Inferior parietal cortex (tissue), 1 donor: ENCODE results near the gene FAM234B.

Experiments
- DNase-seq: peaks from one replicate; pipeline ENCODE4 v3.0.0-alpha.2; 2016; ENCODE audit errors: extremely low spot score

FAM234B gene, protein sequence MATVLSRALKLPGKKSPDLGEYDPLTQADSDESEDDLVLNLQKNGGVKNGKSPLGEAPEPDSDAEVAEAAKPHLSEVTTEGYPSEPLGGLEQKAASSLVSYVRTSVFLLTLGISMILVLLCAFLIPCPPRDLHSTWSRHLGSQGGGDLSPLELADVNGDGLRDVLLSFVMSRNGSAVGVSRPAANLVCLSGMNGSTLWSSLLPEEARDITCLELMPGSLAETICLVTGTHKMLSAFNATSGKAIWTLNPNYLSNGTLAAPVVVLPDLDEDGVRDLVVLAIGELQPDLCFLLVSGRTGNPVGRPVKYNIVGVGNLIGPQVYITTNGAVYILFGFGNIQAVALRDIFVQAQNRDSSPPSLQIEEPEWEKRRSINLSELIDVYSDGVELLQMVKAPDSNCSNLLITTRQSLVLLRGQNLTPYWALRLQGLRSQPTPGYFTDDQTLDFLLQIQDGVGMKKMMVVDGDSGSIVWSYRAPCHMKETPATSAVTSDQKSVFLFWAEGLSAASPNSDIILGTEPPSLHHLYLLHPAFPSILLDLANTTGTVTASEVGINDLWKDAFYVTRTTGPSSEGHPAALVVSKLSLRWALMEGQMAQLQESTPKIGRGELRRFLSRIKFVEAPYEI

GRCh38 chr12:13044002-13044905, at the start of gene FAM234B:
TSS of gene FAM234B (plus strand) at chr12:13044381. CDS start at chr12:13044404, 23 bp downstream.
- peak; percentile 76 for DNase-seq

GRCh38 chr12:12995088-12995487, 49.1 kb upstream of the FAM234B start:
- no peak for DNase-seq

- DNase-seq: no peak
Observed at GRCh38 chr12:12996209-12996608, 48.0 kb upstream of the FAM234B start.

DNA sequence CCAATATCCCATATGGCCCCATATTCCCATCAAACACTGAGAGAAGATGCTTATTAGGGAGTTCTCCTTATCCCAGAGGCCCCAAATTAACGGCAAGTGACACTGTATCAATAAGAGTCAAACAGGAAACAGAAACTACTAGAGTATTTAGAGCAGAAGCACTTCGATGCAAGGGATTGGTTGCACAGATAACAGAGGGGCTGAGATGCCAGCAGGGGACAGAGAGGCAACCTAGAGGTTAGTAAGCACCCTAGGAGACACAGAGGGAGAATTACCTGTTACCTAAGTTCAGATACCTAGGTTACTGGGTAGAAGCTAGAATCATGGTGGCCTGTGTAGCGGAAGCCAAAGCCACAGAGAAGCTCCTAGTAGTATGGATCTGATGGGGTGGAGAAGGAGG, 47.0 kb upstream of the FAM234B start:
- no peak for DNase-seq

DNA sequence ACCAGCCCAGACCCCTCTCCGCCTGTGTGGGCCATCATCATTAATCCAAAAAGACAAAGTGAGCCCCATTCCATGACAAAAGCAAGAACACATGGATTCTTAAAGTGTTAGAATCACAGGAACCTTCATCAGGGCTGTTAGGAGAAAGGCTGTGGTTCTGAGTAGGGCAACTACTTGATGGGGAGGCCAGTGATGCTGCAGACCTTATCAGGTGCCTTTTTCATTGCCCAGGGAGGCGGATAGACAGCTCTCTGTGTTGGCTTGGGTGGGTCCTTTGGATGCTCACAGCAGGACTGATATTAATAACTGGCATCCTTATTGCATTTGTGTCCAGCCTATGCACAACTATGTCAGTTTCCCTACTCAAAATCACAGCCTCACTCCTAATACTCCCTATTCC, 46.4 kb upstream of the FAM234B start:
- no peak for DNase-seq

- DNase-seq: no peak
Observed at GRCh38 chr12:12998248-12998647, 45.9 kb upstream of the FAM234B start.

- peak; percentile 22 for DNase-seq
Observed at GRCh38 chr12:12999271-12999958, 44.8 kb upstream of the FAM234B start.

DNA sequence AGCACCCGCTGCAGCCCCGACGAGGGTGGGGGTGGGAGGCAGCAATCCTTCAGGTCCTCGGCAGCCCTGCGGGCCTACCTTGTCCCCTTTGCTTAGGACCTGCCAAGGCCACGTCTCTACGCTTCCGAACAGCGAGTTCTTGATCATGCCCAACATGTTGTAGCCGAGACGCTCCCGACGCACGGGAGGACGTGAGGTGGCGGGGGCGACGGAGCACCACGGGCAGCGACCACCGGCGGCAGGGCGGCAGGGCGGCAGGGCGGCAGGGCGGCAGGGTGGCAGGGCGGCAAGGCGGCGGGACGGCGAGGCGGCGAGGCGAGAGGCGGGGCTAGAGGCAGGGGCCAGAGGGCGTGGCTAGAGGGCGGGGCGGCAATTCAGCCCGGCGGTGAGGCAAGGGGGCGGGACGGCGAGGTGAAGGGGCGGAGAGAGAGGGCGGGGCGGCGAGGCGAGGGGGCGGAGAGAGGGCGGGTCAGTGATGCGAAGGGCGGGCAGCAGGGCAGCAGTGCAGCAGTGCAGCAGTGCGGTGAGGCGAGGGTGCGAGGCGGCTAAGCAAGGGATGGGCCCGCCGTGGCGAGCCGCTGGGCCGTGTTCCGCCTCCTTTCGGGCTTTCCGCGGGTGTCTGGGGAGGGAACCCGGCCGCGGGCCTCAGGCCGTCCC, 44.1 kb upstream of the FAM234B start, which contains the start of gene HEBP1:
Gene HEBP1 (minus strand): TSS at position 307 of the 657 bp plus-strand sequence. CDS start 151 bp downstream, at position 156.
- peak; percentile 75 for DNase-seq

DNA sequence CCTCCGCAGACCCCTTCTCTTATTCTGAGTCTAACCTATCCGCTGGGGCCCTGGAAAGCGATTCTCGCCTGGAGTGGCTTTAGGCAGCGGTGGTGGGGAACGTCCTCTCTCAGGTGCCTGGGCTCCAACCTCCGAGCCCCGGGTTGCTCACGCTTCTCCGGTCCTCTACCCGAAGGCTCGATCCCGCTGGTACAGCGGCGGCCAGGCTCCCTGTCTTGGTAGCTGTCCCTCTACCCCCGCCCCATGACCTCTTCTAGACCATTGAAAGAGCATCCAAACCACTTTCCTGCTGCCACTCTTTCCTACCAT, 43.6 kb upstream of the FAM234B start:
- DNase-seq: no peak

DNA sequence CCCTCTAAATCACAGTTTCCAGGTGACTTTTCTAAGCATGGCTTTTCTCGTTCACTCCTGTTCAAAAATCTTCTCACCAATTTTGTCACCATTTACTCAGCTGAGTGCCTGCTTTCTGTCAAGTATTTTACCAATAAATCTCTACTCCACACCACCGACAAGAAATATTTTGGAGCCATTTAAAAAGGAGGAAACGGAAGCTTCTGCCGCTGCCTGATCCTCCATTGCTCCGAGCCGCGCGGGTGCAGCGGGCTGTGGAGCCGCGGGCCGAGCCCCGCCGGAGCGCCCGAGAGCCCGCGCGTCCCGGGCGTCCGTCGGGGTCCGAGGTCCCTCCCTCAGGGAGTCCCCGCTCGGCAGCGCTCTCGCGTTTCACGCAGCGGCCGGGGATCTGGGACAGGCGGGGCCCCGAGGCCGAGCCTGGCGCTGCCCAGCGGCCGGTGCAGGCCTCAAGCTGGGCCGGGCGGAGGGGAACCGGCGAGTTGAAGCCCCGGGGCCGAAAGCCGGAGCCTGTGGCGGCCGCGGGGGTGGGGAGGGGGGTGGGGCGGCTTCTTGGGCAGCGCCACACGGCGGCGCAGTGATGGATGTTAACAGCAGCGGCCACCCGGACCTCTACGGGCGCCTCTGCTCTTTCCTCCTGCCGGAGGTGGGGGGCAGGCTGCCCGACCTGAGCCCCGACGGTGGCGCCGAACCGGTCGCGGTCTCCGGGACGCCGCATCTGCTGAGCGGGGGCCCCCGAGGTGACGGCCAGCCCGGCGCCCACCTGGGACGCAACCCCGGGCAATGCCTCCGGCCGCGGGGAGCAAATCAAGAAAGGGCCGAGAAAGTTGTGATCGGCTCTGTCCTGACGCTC, 43.0 kb upstream of the FAM234B start:
- peak; percentile 53 for DNase-seq

DNA sequence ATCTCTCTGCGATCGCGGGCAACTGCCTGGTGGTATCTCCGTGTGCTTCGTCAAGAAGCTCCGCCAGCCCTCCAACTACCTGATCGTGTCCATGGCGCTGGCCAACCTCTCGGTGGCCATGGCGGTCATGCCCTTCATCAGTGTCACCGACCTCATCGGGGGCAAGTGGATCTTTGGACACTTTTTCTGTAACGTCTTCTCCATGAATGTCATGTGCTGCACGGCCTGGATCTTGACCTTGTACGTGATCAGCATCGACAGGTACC, 42.5 kb upstream of the FAM234B start:
- DNase-seq: no peak

- DNase-seq: no peak
Observed at GRCh38 chr12:13002301-13003097, 41.7 kb upstream of the FAM234B start.

DNA sequence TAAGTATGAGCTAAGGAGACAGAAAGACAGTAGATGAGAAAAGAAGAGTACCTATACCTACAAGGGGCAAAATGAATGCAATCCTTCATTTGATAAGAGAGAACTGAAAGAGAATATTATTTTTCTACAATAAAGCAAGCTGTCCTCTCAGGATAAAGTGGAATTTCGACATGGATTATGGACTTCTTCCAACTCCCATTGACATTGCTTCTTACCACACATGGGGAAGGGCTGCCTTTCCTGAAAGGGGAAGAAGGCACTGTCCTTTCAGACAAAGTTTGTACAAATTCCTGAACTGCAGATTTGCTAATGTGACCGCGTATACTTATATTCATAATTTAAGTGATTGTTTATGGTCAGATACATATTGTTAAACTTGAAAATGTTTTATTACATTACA, 39.8 kb upstream of the FAM234B start:
- DNase-seq: no peak

GRCh38 chr12:13004986-13005385, 39.2 kb upstream of the FAM234B start:
- DNase-seq: no peak

DNA sequence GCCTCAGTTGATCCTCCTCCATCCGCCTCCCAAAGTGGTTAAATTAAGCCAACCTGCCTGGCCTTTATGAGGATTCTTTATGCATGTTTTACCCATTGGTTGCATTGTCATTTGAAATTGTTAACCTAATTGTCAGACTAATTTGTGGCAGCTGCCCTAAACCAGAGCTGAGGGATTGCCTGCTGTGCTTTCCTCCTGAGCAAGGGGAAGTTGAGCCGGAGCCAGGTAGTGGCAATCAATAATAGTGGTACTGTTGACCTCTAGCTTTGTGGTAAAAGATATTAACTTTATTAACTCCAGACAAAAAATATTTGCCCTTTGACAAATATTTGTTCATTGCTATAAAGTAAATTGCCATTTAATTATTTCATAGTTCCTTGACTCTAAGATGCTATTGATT, 38.5 kb upstream of the FAM234B start:
- no peak for DNase-seq

- DNase-seq: no peak
Observed at GRCh38 chr12:13007496-13008233, 36.5 kb upstream of the FAM234B start.

GRCh38 chr12:13008741-13009380, 35.3 kb upstream of the FAM234B start:
- no peak for DNase-seq

DNA sequence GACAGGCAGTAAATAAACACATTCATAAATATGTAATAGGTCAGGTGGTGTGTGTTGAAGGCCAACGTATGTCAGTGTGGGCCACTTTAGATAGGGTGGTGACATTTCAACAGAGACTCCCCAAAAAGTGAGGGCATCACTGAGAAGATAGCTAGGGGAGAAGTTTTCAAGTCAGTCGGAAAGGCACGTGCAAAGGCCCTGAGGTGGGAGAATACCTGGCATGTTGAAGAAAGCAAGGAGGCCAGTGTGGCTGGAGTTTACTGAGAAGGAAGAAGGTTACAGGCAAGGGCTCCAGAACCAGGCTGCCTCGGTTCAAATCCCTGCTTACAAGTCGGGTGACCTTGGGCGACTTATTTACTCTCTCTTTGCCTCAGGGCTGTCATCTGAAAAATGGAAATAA, 33.1 kb upstream of the FAM234B start:
- DNase-seq: no peak
